PC-3 (cell line): Measurements from ENCODE around the gene EXO1. TPM values are rescaled to one million over a fixed set of nuclear protein-coding genes. Genes with fewer than 3 reads are reported as not detected.

Source experiments
- ATAC-seq: fragments of 200-7000 bp; cut with Tn5 transposase; 2 replicates; pipeline ENCODE4 v1.9.1; 2020; ENCODE audit warnings: mild to moderate bottlenecking, moderate library complexity
- BruUV-seq: library from RNA; stranded (reverse); fragments of 400-500 nt; replicated peaks from 2 replicates; lab custom pipeline; 2021; lab: Mats Ljungman, UMichigan
- CTCF ChIA-PET: fragments of 300-600 bp; sonication (Branson Sonifier 250); formaldehyde crosslinking; loops from one replicate; lab custom pipeline; 2022; ENCODE audit warnings: antibody characterized with exemption; lab: Charles Lee
- POLR2A ChIA-PET: fragments of 300-600 bp; sonication (Branson Sonifier 250); formaldehyde crosslinking; loops from one replicate; lab custom pipeline; 2022; ENCODE audit warnings: antibody characterized with exemption; ENCODE audit not compliant: unreplicated experiment; lab: Charles Lee
- DNase-seq: peaks from one replicate; pipeline ENCODE4 v3.0.0-alpha.2; 2015
- H2AFZ ChIP-seq: fragments of 300-600 bp; sonication (generic); 2 replicates; pipeline ENCODE4 v1.6.0; 2016; ENCODE audit warnings: antibody characterized with exemption, low read length
- H3F3A ChIP-seq: fragments of 300-600 bp; sonication (generic); one replicate; pipeline ENCODE4 v1.6.0; 2017; ENCODE audit warnings: antibody characterized with exemption, low read length, control low read depth, mild to moderate bottlenecking; ENCODE audit not compliant: unreplicated experiment
- H3K27ac ChIP-seq: fragments of 300-600 bp; sonication (generic); 2 replicates; pipeline ENCODE4 v1.5.1; 2016; ENCODE audit warnings: mild to moderate bottlenecking, low read length
- H3K27me3 ChIP-seq: fragments of 300-600 bp; sonication (generic); 2 replicates; pipeline ENCODE4 v1.6.1; 2016; ENCODE audit warnings: low read length, mixed read lengths
- H3K36me3 ChIP-seq: fragments of 300-600 bp; sonication (generic); 2 replicates; pipeline ENCODE4 v1.6.1; 2016; ENCODE audit warnings: low read depth, mixed run types, low read length, mixed read lengths
- H3K4me1 ChIP-seq: fragments of 300-600 bp; sonication (generic); 2 replicates; pipeline ENCODE4 v1.5.1; 2016; ENCODE audit warnings: low read length; ENCODE audit not compliant: insufficient read depth
- H3K4me2 ChIP-seq: fragments of 300-600 bp; sonication (generic); 2 replicates; pipeline ENCODE4 v1.6.0; 2016; ENCODE audit warnings: low read length
- H3K4me3 ChIP-seq: fragments of 300-600 bp; sonication (generic); 2 replicates; pipeline ENCODE4 v1.5.1; 2016; ENCODE audit warnings: mild to moderate bottlenecking, low read length, mixed read lengths
- H3K79me2 ChIP-seq: fragments of 300-600 bp; sonication (generic); 2 replicates; pipeline ENCODE4 v1.6.1; 2017; ENCODE audit warnings: low read length, mixed read lengths
- H3K9ac ChIP-seq: fragments of 300-600 bp; sonication (generic); 2 replicates; pipeline ENCODE4 v1.6.0; 2016; ENCODE audit warnings: mild to moderate bottlenecking, low read length
- H3K9me2 ChIP-seq: fragments of 300-600 bp; sonication (generic); replicated peaks from 2 replicates; pipeline ENCODE4 v1.6.1; 2016; ENCODE audit warnings: mixed run types, low read length, mixed read lengths
- H3K9me3 ChIP-seq: fragments of 300-600 bp; sonication (generic); 2 replicates; pipeline ENCODE4 v1.6.1; 2016; ENCODE audit warnings: low read length, mixed read lengths
- H4K20me1 ChIP-seq: fragments of 300-600 bp; sonication (generic); 2 replicates; pipeline ENCODE4 v1.6.1; 2016; ENCODE audit warnings: low read length, mixed read lengths
- CTCF ChIP-seq: fragments of 300-600 bp; sonication (generic); conservative IDR thresholded peaks from 2 replicates; pipeline ENCODE4 v1.5.1; 2017; ENCODE audit warnings: antibody characterized with exemption, low read depth, mild to moderate bottlenecking, low read length
- EZH2 ChIP-seq: fragments of 300-600 bp; sonication (generic); IDR thresholded peaks from one replicate; pipeline ENCODE4 v1.6.1; 2017; ENCODE audit warnings: antibody characterized with exemption, mild to moderate bottlenecking, low read length; ENCODE audit not compliant: unreplicated experiment
- EZH2phosphoT487 ChIP-seq: fragments of 300-600 bp; sonication (generic); IDR thresholded peaks from 2 replicates; pipeline ENCODE4 v1.6.1; 2018; ENCODE audit warnings: mild to moderate bottlenecking, antibody characterized with exemption, low read length, borderline replicate concordance
- intact Hi-C: fragments of 100-400 bp; cut with micrococcal nuclease; formaldehyde crosslinking; loops from 2 replicates; pipeline ENCODE4 v1.9.0; 2023
- total RNA-seq: library from RNA; depleted of rRNA; stranded (reverse); fragments of >200 nt; gene quantifications from 2 replicates; pipeline ENCODE4 v1.2.3, GENCODE V29; 2014

EXO1 gene
- total RNA-seq, 1 experiment from 2014 or later = 41.3 TPM

GRCh38 chr1:241844593-241844992 is 3.4 kb upstream of the EXO1 start:
- H3K9ac ChIP-seq = no peak overlapping the region
- DNase-seq = no peak
- H3K9me3 ChIP-seq = no peaks in the 10 kb centered on the region
- no peak overlapping the region for H3K27ac ChIP-seq
- H3K36me3 ChIP-seq = no peaks in the 10 kb centered on the region
- no peaks in the 10 kb centered on the region for H3K9me2 ChIP-seq
- TF ChIP-seq EZH2 = no peak
- TF ChIP-seq CTCF = no peak
- no peak for TF ChIP-seq EZH2phosphoT487
- no peak overlapping the region for H3K4me3 ChIP-seq
- CTCF ChIA-PET = no interaction called here
- H3K4me2 ChIP-seq = no peak overlapping the region
- 0 out of 2 replicates have a peak, but pooled peaks cover 2% of the 10 kb centered on the region for H4K20me1 ChIP-seq
- H3K4me1 ChIP-seq = peaks cover 15% of the 10 kb centered on the region
- intact Hi-C loops = no loop called here
- BruUV-seq = no TSS peak
- H3K27me3 ChIP-seq = no peaks in the 10 kb centered on the region
- POLR2A ChIA-PET = no interaction called here
- no peak for ATAC-seq
- peaks cover 17% of the 10 kb centered on the region for H3K79me2 ChIP-seq
- no peaks in the 10 kb centered on the region for H3F3A ChIP-seq
- no peak overlapping the region for H2AFZ ChIP-seq

- no peak overlapping the region for H2AFZ ChIP-seq
- H3K9me3 ChIP-seq = no peaks in the 10 kb centered on the region
- DNase-seq (no peak), ATAC-seq (no peak)
- intact Hi-C loops = loop anchor here (5.0 kb wide), 1 partner anchor 141 kb away; no protein-coding TSS in a partner anchor
- no peak overlapping the region for H3K4me2 ChIP-seq
- H3K9me2 ChIP-seq = no peaks in the 10 kb centered on the region
- peaks cover 26% of the 10 kb centered on the region for H3K79me2 ChIP-seq
- H3K9ac ChIP-seq = no peak overlapping the region
- no peaks in the 10 kb centered on the region for H3K27me3 ChIP-seq
- H3K4me1 ChIP-seq = peaks cover 18% of the 10 kb centered on the region
- no TSS peak for BruUV-seq
- H3K27ac ChIP-seq = no peak overlapping the region
- TF ChIP-seq EZH2 = no peak
- no peak for TF ChIP-seq EZH2phosphoT487
- TF ChIP-seq CTCF = no peak
- no peaks in the 10 kb centered on the region for H3F3A ChIP-seq
- ChIA-PET POLR2A (no interaction called here), CTCF (no interaction called here)
- no peak overlapping the region for H3K4me3 ChIP-seq
- H4K20me1 ChIP-seq = 0 out of 2 replicates have a peak, but pooled peaks cover 3% of the 10 kb centered on the region
- H3K36me3 ChIP-seq = peaks cover 8% of the 10 kb centered on the region; the same call in 1 of the 2 replicates
These were observed 1.6 kb upstream of the EXO1 start for GRCh38 chr1:241846375-241846774.

GRCh38 chr1:241846862-241847539 is 1.0 kb upstream of the EXO1 start:
- Histone ChIP-seq H3K9me3 (no peaks in the 10 kb centered on the region), H2AFZ (peak overlapping the region; percentile 95), H3K79me2 (peaks cover 26% of the 10 kb centered on the region), H3K4me3 (peak overlapping the region; percentile 84), H3K4me1 (peaks cover 18% of the 10 kb centered on the region), H3K9me2 (no peaks in the 10 kb centered on the region), H3K36me3 (peaks cover 10% of the 10 kb centered on the region), H3K27ac (peak overlapping the region; percentile 89), H3K4me2 (peak overlapping the region; percentile 89), H3K9ac (peak overlapping the region; percentile 91), H4K20me1 (0 out of 2 replicates have a peak, but pooled peaks cover 3% of the 10 kb centered on the region), H3K27me3 (no peaks in the 10 kb centered on the region), H3F3A (no peaks in the 10 kb centered on the region)
- intact Hi-C loops = loop anchor here (5.0 kb wide), 1 partner anchor 140 kb away; no protein-coding TSS in a partner anchor
- CTCF ChIA-PET = interaction anchor here (0.6 to 1.2 kb wide), 2 partner anchors 110 to 236 kb away, joined by 4 to 9 read pairs; no protein-coding TSS in a partner anchor
- no peak for ATAC-seq
- POLR2A ChIA-PET = no interaction called here
- BruUV-seq = no TSS peak
- TF ChIP-seq EZH2phosphoT487 (no peak), EZH2 (no peak), CTCF (no peak)
- DNase-seq = no peak
